ENCODE measurements around the gene BHLHE41. TPM values are rescaled to one million over a fixed set of nuclear protein-coding genes. Genes with fewer than 3 reads are reported as not detected.

Gene BHLHE41
- total and polyA plus RNA-seq, 2 of the 4 experiments (the other 2 are of a cell fraction), result 0.72 to 3.8 TPM

GRCh38 chr12:26132866-26133265 lies 8.0 kb upstream of the BHLHE41 start:
- Histone ChIP-seq H3K4me1 (ENCODE audit: control insufficient read depth, insufficient read depth, low read length) (no peaks in the 10 kb centered on the region), H3K79me1 (ENCODE audit: low read depth in 1 of 2, low read length in 2 of 2) (no peaks in the 10 kb centered on the region), H3K27me3 (ENCODE audit: control insufficient read depth, insufficient read depth, low read length) (peaks cover 35% of the 10 kb centered on the region), H2AK9ac (replicated peaks; ENCODE audit: low read depth, low read length, poor library complexity) (no peak overlapping the region), H3K4me2 (ENCODE audit: low read depth, low read length) (no peak overlapping the region), H4K91ac (ENCODE audit: insufficient read depth, low read depth, low read length) (no peak overlapping the region), H3K23ac (ENCODE audit: low read depth, low read length) (no peak overlapping the region), H4K5ac (ENCODE audit: low read depth, low read length) (no peak overlapping the region), H3K27ac (ENCODE audit: insufficient read depth, low read length) (no peak overlapping the region), H2BK5ac (ENCODE audit: low read depth, low read length, poor library complexity, severe bottlenecking) (no peak overlapping the region), H2AK5ac (ENCODE audit: low read depth, low read length) (no peak overlapping the region), H3K36me3 (ENCODE audit: control insufficient read depth, insufficient read depth, low read length) (no peaks in the 10 kb centered on the region), H2AFZ (replicated peaks; ENCODE audit: low read length, poor library complexity) (no peak overlapping the region), H3K9me1 (ENCODE audit: insufficient read depth, low read length) (no peaks in the 10 kb centered on the region), H3K4me3 (ENCODE audit: insufficient read depth, low read depth, low read length) (no peak overlapping the region), H3K9me3 (ENCODE audit: control insufficient read depth, insufficient read depth, low read length) (no peaks in the 10 kb centered on the region), H3K9ac (ENCODE audit: low read depth, low read length) (no peak overlapping the region), H3K14ac (replicated peaks; ENCODE audit: low read depth, low read length) (no peak overlapping the region), H4K8ac (ENCODE audit: low read depth in 2 of 2, low read length in 2 of 2) (no peak overlapping the region), H2BK20ac (ENCODE audit: low read depth, low read length) (no peak overlapping the region), H3K18ac (ENCODE audit: low read depth, low read length) (no peak overlapping the region), H4K20me1 (ENCODE audit: insufficient read depth, low read length) (no peaks in the 10 kb centered on the region), H3K4ac (ENCODE audit: low read depth, low read length) (no peak overlapping the region), H2BK120ac (ENCODE audit: low read depth, low read length) (no peak overlapping the region), H3K56ac (ENCODE audit: extremely low read depth, insufficient read depth, low read length) (no peak overlapping the region), H2BK15ac (ENCODE audit: low read depth, low read length) (no peak overlapping the region)
- intact Hi-C loops (cut with micrococcal nuclease) (no loop called here), dilution Hi-C loops (cut with HindIII; ENCODE audit: low sequenced_read_pairs, unreplicated experiment) (no loop called here), in situ Hi-C loops (cut with MboI; ENCODE audit: low sequenced_read_pairs) (no loop called here)
- ChIA-PET CTCF (no interaction called here), POLR2A (ENCODE audit: unreplicated experiment) (no interaction called here)
- 29% methylated on average over 1 of the region's 1 CpG; no CpG with 5 or more reads in 1 of the 2 experiments for WGBS, 2 experiments (ENCODE audit: extremely low coverage in 2 of 2, insufficient read length in 1 of 2)
- DNase-seq (no peak), ATAC-seq (ENCODE audit: low read depth) (no peak)
- TF ChIP-seq CTCF (conservative IDR thresholded peaks at IDR 0.05; ENCODE audit: low read depth, low read length), result no peak
- no peak for TF ChIP-seq FOS (IDR thresholded peaks at IDR 0.05; ENCODE audit: low read depth, low read length)
- TF ChIP-seq CHD1 (IDR thresholded peaks at IDR 0.05; ENCODE audit: low read depth, low read length), result no peak
- no peak for TF ChIP-seq BHLHE40 (IDR thresholded peaks at IDR 0.05; ENCODE audit: low read depth, low read length)
- no peak for TF ChIP-seq RFX5 (IDR thresholded peaks at IDR 0.05; ENCODE audit: low read depth, low read length)
- no peak for TF ChIP-seq POLR2A (IDR thresholded peaks at IDR 0.05; ENCODE audit: low read depth, low read length)
- no peak for TF ChIP-seq ELK1 (IDR thresholded peaks at IDR 0.05; ENCODE audit: borderline replicate concordance, low read depth, low read length)
- TF ChIP-seq MAFK (IDR thresholded peaks at IDR 0.05; ENCODE audit: low read depth, low read length), result no peak
- TF ChIP-seq CEBPB (IDR thresholded peaks at IDR 0.05; ENCODE audit: low read depth, low read length), result no peak
- no peak for TF ChIP-seq USF2 (IDR thresholded peaks at IDR 0.05; ENCODE audit: low read depth, low read length)
- no peak for TF ChIP-seq RAD21 (IDR thresholded peaks at IDR 0.05; ENCODE audit: low read length)
- no peak for TF ChIP-seq SMC3 (IDR thresholded peaks at IDR 0.05; ENCODE audit: low read depth, low read length)
- TF ChIP-seq RCOR1 (IDR thresholded peaks at IDR 0.05; ENCODE audit: insufficient replicate concordance, low read length), result no peak
- TF ChIP-seq NFE2L2 (IDR thresholded peaks at IDR 0.05; ENCODE audit: low read depth, low read length), result no peak
- TF ChIP-seq MXI1 (IDR thresholded peaks at IDR 0.05; ENCODE audit: borderline replicate concordance, low read depth, low read length), result no peak
- TF ChIP-seq MAZ (IDR thresholded peaks at IDR 0.05; ENCODE audit: borderline replicate concordance, low read depth, low read length), result no peak
- no TSS peak for BruUV-seq (replicated peaks)
